ENCODE results near the gene SPTA1.

Gene SPTA1

DNA sequence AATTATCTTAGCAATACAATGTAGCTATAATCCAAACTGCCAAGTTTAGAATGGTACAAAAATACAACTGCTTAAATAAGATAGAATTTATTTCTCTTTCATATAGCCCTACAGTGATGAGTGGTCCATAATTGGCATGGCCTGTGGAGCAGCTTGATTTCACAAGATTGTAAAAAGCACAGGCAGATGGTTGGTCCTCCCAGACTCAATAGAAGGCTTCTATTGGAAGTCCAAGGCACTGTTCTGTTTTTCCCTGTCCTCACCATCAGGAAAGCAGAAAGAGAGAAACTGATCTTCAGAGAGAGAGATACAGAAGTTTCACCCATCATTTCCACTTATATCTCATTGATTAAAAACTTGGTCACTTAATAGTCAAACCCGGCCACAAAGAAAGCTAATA, 114.3 kb downstream of the SPTA1 start:
- no peak for DNase-seq (ENCODE audit: low read depth in 2 of 2)

DNA sequence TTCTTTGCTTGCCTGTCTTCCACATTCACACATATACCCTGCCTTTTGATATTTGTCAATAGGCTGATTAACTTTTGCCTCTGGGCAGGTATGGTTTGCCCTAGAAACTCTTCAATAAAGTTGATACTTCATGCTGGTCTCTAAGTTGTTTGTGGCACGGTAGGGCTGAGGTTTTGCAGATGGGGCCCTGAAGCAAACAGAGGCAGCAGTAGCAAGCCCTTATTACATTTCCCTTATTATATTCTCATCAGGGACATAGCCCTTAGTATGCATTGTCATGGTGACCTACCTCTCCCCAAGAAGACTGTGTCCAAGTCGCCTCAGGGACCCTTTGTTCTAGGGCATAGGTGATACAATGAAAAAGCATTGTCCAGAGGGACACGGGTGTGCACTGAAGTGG, 116.0 kb downstream of the SPTA1 start, which contains the start of gene OR6P1:
TSS of gene OR6P1 (minus strand) at position 101 of the 400 bp plus-strand sequence. CDS start 6,976 bp downstream, outside the sequence.
- DNase-seq (ENCODE audit: low read depth in 2 of 2) = no peak

DNA sequence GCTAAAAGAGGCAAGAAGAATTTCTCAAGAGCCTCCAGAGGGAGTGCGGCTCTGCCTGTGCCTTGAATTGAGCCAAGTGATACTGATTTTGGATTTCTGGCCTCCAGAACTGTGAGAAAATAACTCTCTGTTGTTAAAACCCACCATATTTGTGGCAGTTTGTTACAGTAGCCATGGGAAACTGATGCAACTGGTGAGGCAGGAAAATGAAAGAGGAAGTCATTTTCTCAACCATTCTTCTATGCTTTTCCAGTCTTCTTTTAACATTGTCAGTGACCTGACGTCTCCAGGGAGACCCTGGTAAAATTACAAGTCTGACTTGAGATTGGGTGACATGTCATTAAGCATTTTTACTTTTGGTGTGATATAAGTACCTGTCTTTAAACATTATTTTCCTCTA, 121.9 kb downstream of the SPTA1 start:
- DNase-seq (ENCODE audit: low read depth in 2 of 2) = no peak

DNA sequence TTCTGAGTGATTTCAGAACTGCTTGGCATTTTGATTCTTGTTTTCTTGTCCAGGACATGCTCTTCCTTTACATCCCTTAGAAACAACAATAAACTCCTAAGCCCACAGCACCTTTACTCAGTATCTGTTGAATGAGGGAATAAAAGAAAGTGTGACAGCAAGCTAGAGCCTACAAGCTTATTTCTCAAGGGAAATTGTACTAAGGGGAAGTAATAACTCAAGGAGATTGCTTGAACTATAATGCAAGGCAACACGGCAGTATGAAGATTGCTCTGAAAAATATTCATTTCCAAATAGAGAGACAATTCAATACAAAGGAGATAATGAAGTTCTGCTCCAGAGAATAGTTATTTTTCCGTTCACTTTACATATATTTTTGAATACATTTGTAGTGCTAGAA, 122.7 kb downstream of the SPTA1 start:
- DNase-seq (ENCODE audit: low read depth in 2 of 2) = no peak
